KMS-11 (cell line): ENCODE data around the gene DSG2.

Experiments used
- H2AFZ ChIP-seq: fragments of 200-600 bp; sonication (generic); 2 replicates; pipeline ENCODE4 v1.6.1; 2016; ENCODE audit warnings: antibody characterized with exemption, mixed run types, low read depth
- H3K27ac ChIP-seq: fragments of 200-600 bp; sonication (generic); 2 replicates; pipeline ENCODE4 v1.6.1; 2016; ENCODE audit warnings: mild to moderate bottlenecking, mixed run types
- H3K27me3 ChIP-seq: fragments of 200-600 bp; sonication (generic); 2 replicates; pipeline ENCODE4 v1.6.1; 2017; ENCODE audit warnings: mild to moderate bottlenecking, low read depth, mixed run types, moderate library complexity; ENCODE audit not compliant: insufficient read depth
- H3K36me3 ChIP-seq: fragments of 200-600 bp; sonication (generic); 2 replicates; pipeline ENCODE4 v1.6.1; 2017; ENCODE audit warnings: mild to moderate bottlenecking, mixed run types; ENCODE audit not compliant: insufficient read depth
- H3K4me1 ChIP-seq: fragments of 200-600 bp; sonication (generic); 2 replicates; pipeline ENCODE4 v1.6.1; 2016; ENCODE audit warnings: mild to moderate bottlenecking, low read depth, mixed run types; ENCODE audit not compliant: poor library complexity, severe bottlenecking
- H3K4me2 ChIP-seq: fragments of 200-600 bp; sonication (generic); 2 replicates; pipeline ENCODE4 v1.7.0; 2016; ENCODE audit warnings: mild to moderate bottlenecking, mixed run types
- H3K4me3 ChIP-seq: fragments of 200-600 bp; sonication (generic); IDR thresholded peaks from 2 replicates; pipeline ENCODE4 v1.6.1; 2017; ENCODE audit warnings: low read depth, low read length, mixed read lengths; ENCODE audit not compliant: insufficient read depth
- H3K79me2 ChIP-seq: fragments of 200-600 bp; sonication (generic); 2 replicates; pipeline ENCODE4 v1.6.1; 2016; ENCODE audit warnings: low read depth, mixed run types; ENCODE audit not compliant: insufficient read depth
- H3K9ac ChIP-seq: fragments of 200-600 bp; sonication (generic); 2 replicates; pipeline ENCODE4 v1.6.1; 2016; ENCODE audit warnings: mild to moderate bottlenecking, mixed run types
- H4K20me1 ChIP-seq: fragments of 200-600 bp; sonication (generic); 2 replicates; pipeline ENCODE4 v1.6.1; 2016; ENCODE audit warnings: mild to moderate bottlenecking, mixed run types; ENCODE audit not compliant: insufficient read depth
- TF ChIP-seq, protein P1 (sequence below): fragments of 200-600 bp; sonication (generic); conservative IDR thresholded peaks from 2 replicates; pipeline ENCODE4 v1.6.1; 2017; ENCODE audit warnings: low read depth, mild to moderate bottlenecking, antibody characterized with exemption, low read length, moderate library complexity, mixed read lengths

Gene DSG2

DNA sequence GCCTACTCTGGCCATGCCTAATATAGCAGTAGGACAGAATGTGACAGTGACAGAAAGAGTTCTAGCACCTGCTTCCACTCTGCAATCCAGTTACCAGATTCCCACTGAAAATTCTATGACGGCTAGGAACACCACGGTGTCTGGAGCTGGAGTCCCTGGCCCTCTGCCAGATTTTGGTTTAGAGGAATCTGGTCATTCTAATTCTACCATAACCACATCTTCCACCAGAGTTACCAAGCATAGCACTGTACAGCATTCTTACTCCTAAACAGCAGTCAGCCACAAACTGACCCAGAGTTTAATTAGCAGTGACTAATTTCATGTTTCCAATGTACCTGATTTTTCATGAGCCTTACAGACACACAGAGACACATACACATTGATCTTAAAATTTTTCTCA, 48.5 kb downstream of the DSG2 start:
- Histone ChIP-seq H3K79me2 (no peaks in the 10 kb centered on the region), H3K4me3 (no peak overlapping the region), H2AFZ (no peak overlapping the region), H3K4me2 (no peak overlapping the region), H3K36me3 (no peaks in the 10 kb centered on the region), H4K20me1 (no peaks in the 10 kb centered on the region; the same call in 1 of the 2 replicates), H3K27ac (no peak overlapping the region), H3K4me1 (no peaks in the 10 kb centered on the region), H3K9ac (no peak overlapping the region), H3K27me3 (no peaks in the 10 kb centered on the region)
- TF ChIP-seq, protein P1, sequence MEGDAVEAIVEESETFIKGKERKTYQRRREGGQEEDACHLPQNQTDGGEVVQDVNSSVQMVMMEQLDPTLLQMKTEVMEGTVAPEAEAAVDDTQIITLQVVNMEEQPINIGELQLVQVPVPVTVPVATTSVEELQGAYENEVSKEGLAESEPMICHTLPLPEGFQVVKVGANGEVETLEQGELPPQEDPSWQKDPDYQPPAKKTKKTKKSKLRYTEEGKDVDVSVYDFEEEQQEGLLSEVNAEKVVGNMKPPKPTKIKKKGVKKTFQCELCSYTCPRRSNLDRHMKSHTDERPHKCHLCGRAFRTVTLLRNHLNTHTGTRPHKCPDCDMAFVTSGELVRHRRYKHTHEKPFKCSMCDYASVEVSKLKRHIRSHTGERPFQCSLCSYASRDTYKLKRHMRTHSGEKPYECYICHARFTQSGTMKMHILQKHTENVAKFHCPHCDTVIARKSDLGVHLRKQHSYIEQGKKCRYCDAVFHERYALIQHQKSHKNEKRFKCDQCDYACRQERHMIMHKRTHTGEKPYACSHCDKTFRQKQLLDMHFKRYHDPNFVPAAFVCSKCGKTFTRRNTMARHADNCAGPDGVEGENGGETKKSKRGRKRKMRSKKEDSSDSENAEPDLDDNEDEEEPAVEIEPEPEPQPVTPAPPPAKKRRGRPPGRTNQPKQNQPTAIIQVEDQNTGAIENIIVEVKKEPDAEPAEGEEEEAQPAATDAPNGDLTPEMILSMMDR = no peak

DNA sequence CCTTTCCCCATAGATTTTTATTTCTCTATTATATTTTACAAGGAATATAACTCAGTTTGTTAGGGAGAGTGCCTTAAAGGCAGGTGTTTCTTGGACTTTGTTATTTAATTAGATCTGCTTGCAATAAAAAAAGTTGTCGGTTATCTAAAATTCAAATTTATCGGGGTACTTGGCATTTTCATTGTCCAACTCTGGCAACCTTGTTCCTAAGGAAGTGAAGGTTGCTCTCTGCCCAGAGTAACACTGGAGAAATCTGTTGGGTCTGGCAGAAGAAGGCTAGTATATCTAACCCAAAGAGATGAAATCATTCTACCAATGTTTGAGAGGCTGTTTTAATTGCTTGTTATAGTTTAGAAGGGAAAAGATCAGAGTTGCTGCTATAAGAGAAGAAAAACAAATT, 50.9 kb downstream of the DSG2 start:
- Histone ChIP-seq H3K27ac (no peak overlapping the region), H3K27me3 (no peaks in the 10 kb centered on the region)
- TF ChIP-seq, protein P1 = no peak

DNA sequence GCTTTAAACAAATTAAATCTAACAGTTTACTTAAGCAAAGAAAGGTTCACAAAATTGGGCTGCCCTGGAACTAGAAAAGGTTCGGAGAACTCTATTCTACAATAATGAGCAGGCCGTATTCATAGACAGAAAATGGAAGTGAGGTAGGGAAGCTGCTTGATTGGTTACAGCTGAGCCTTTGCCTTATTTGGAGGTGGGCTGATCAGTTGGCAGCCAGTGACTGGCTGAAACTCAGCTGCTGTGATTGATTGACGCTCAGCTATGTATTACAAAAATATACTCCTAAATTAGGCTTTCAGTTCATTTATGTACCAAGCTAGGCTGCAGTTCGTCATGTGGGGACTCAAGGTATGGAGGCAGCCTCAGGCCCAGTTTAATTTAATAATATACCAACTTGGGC, 51.4 kb downstream of the DSG2 start:
- Histone ChIP-seq H3K4me3 (no peak overlapping the region), H3K27ac (no peak overlapping the region), H3K4me1 (no peaks in the 10 kb centered on the region), H3K79me2 (no peaks in the 10 kb centered on the region), H2AFZ (no peak overlapping the region), H3K9ac (no peak overlapping the region), H3K36me3 (no peaks in the 10 kb centered on the region), H3K4me2 (no peak overlapping the region), H3K27me3 (no peaks in the 10 kb centered on the region), H4K20me1 (no peaks in the 10 kb centered on the region; the same call in 1 of the 2 replicates)
- TF ChIP-seq, protein P1 = no peak

More for the DNA sequence above, 50.9 kb downstream of the DSG2 start:
- Histone ChIP-seq H3K79me2 (no peaks in the 10 kb centered on the region), H3K4me3 (no peak overlapping the region), H3K9ac (no peak overlapping the region), H4K20me1 (no peaks in the 10 kb centered on the region; the same call in 1 of the 2 replicates), H3K4me1 (no peaks in the 10 kb centered on the region), H3K36me3 (no peaks in the 10 kb centered on the region), H3K4me2 (no peak overlapping the region), H2AFZ (no peak overlapping the region)

DNA sequence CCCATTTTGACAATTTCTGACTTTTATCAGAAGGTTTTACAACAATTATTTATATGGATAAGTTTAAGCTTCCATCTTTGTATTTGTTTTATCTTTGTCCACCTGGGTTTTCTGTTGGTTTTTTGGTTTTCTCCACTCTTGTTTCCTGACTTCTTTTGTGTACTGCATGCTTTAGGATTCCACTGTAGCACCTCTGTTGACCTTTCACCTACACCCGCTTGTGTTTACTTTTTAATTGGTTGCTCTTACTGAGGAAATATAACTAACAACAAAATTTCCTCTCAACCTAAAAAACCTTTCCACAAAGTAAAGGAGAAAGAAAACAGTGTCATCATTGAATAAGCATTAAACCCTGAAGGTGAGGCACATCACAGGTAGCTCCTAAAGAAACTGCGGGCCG, 53.9 kb downstream of the DSG2 start:
- no peak overlapping the region for H3K4me2 ChIP-seq
- H3K4me1 ChIP-seq = no peaks in the 10 kb centered on the region
- no peaks in the 10 kb centered on the region; the same call in 1 of the 2 replicates for H4K20me1 ChIP-seq
- H3K4me3 ChIP-seq = no peak overlapping the region
- H3K79me2 ChIP-seq = no peaks in the 10 kb centered on the region
- H3K9ac ChIP-seq = no peak overlapping the region
- H3K27ac ChIP-seq = no peak overlapping the region
- H3K27me3 ChIP-seq = no peaks in the 10 kb centered on the region
- TF ChIP-seq, protein P1 = no peak
- H2AFZ ChIP-seq = no peak overlapping the region
- no peaks in the 10 kb centered on the region for H3K36me3 ChIP-seq

DNA sequence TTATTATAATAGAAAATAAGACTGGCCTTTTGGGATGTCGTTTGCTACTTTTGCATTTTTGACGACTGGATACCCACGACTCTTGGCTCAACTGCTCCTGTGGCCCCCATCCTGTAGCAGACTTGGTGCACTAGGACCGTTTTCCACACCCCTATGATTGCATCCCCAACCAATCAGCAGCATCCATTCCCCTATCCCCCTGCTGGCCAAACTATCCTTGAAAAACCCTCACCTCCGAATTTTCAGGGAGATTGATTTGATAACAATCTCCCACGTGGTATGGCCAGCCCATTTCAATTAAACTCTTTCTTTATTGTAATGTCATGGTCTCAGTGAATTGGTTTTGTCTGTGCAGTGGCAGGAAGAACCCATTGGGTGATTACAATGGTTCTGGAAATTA, 55.8 kb downstream of the DSG2 start:
- no peaks in the 10 kb centered on the region for H3K36me3 ChIP-seq
- no peak overlapping the region for H3K9ac ChIP-seq
- H3K79me2 ChIP-seq = no peaks in the 10 kb centered on the region
- no peak overlapping the region for H3K4me2 ChIP-seq
- no peak overlapping the region for H2AFZ ChIP-seq
- H3K27ac ChIP-seq = no peak overlapping the region
- no peaks in the 10 kb centered on the region for H3K4me1 ChIP-seq
- TF ChIP-seq, protein P1 = no peak
- no peak overlapping the region for H3K4me3 ChIP-seq
- H3K27me3 ChIP-seq = no peaks in the 10 kb centered on the region
- H4K20me1 ChIP-seq = no peaks in the 10 kb centered on the region
